ENCODE data around the gene CHST11.
"Not testable (repeated sequence)": the region's sequence is repeated elsewhere in the genome, so short reads cannot be mapped to it uniquely, and the experiment has no call there.

The CHST11 gene

GRCh38 chr12:104532636-104533035, 75.9 kb downstream of the CHST11 start:
- DNase-seq: no peak

GRCh38 chr12:104533134-104533533, 76.4 kb downstream of the CHST11 start:
- DNase-seq: no peak

- DNase-seq: no peak
These were observed 77.6 kb downstream of the CHST11 start for GRCh38 chr12:104534162-104534856.

- DNase-seq: no peak
These were observed 78.1 kb downstream of the CHST11 start for GRCh38 chr12:104534857-104535248.

- DNase-seq: no peak
These were observed 78.6 kb downstream of the CHST11 start for GRCh38 chr12:104535369-104535768.

GRCh38 chr12:104536841-104537240, 80.1 kb downstream of the CHST11 start:
- no peak for DNase-seq

- no peak for DNase-seq
These were observed 81.3 kb downstream of the CHST11 start for GRCh38 chr12:104538056-104538455.

GRCh38 chr12:104538891-104539462, 82.2 kb downstream of the CHST11 start:
- no peak for DNase-seq

GRCh38 chr12:104544836-104545235, 88.1 kb downstream of the CHST11 start:
- no peak for DNase-seq

GRCh38 chr12:104546575-104546974, 89.8 kb downstream of the CHST11 start:
- no peak for DNase-seq

- DNase-seq: no peak
These were observed 90.5 kb downstream of the CHST11 start for GRCh38 chr12:104547235-104547634.

GRCh38 chr12:104549815-104550480, 93.2 kb downstream of the CHST11 start:
- DNase-seq: no peak

- DNase-seq: no peak
These were observed 94.7 kb downstream of the CHST11 start for GRCh38 chr12:104551313-104551931.

- no peak for DNase-seq
These were observed 96.7 kb downstream of the CHST11 start for GRCh38 chr12:104553421-104553820.

- DNase-seq: peak; percentile 40
These were observed 98.9 kb downstream of the CHST11 start for GRCh38 chr12:104555648-104556047.

GRCh38 chr12:104557488-104558195, 100.9 kb downstream of the CHST11 start:
- DNase-seq: no peak

GRCh38 chr12:104560881-104561280, 104.1 kb downstream of the CHST11 start:
- no peak for DNase-seq

GRCh38 chr12:104562763-104563162, 106.0 kb downstream of the CHST11 start:
- no peak for DNase-seq

- not testable (repeated sequence) for DNase-seq
These were observed 107.9 kb downstream of the CHST11 start for GRCh38 chr12:104564662-104565061.

GRCh38 chr12:104565606-104566243, 109.0 kb downstream of the CHST11 start:
- DNase-seq: no peak

- no peak for DNase-seq
These were observed 109.7 kb downstream of the CHST11 start for GRCh38 chr12:104566244-104566993.
